Ishikawa (cell line): ENCODE measurements around the gene KIF24.

ENCODE experiments used
- CREB1 ChIP-seq: IDR thresholded peaks from 2 replicates; pipeline ENCODE4 v1.6.1; 2012; ENCODE audit warnings: low read depth
- EGR1 ChIP-seq: IDR thresholded peaks from 2 replicates; pipeline ENCODE4 v1.6.1; 2012
- EP300 ChIP-seq: IDR thresholded peaks from 2 replicates; pipeline ENCODE4 v1.6.1; 2012; ENCODE audit warnings: borderline replicate concordance
- RAD21 ChIP-seq: IDR thresholded peaks from 2 replicates; pipeline ENCODE4 v1.6.1; 2012; ENCODE audit warnings: low read depth
- TAF1 ChIP-seq: IDR thresholded peaks from 2 replicates; pipeline ENCODE4 v1.6.1; 2012; ENCODE audit warnings: low read depth, mild to moderate bottlenecking
- TEAD4 ChIP-seq: IDR thresholded peaks from 2 replicates; pipeline ENCODE4 v1.6.1; 2012
- YY1 ChIP-seq: IDR thresholded peaks from 2 replicates; pipeline ENCODE4 v1.6.1; 2012; ENCODE audit warnings: low read depth
- TF ChIP-seq, protein P1 (sequence below): IDR thresholded peaks from 2 replicates; pipeline ENCODE4 v1.6.1; 2012; ENCODE audit warnings: low read depth, mild to moderate bottlenecking
- TF ChIP-seq, protein P2 (sequence below): IDR thresholded peaks from 2 replicates; pipeline ENCODE4 v1.6.1; 2012
- TF ChIP-seq, protein P3 (sequence below): IDR thresholded peaks from 2 replicates; pipeline ENCODE4 v1.6.1; 2012

DNA sequence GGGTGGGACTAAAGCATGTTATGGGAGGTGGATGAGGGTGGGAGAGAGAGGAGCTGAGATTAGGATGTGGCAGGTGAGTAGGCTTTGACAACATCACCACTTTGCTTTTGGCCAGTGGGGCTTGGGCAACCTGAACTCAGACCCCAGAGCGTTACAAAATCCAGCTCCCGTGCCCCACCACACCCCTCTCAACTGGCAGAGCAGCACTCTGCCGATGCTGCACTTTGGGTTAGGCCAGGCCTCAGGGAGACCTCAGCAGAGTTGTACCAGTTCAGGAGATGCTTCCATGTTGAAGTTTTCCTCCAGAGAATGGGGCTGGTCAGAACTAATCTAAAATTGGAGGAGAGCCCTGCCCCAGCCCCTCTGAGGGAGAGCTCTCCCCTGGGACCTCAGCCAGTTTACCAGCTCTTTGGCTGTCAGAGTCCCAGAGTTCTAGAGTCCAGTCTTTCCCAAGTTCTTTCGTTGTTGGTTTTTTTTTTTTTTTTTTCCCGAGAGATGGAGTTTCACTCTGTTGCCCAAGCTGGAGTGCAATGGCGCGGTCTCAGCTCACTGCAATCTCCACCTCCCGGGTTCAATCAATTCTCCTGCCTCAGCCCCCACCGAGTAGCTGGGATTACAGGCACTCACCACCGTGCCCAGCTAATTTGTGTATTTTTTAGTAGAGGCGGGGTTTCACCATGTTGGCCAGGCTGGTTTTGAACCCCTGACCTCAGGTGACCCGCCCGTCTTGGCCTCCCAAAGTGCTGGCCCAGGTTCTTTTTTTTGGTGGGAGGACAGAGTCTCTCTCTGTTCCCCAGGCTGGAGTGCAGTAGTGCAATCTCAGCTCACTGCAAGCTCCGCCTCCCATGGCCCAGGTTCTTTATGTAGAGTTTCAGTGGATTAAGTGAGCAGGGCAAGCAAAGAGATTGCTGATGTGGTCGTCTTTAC, 18.1 kb upstream of the KIF24 start:
- TF ChIP-seq, protein P1, sequence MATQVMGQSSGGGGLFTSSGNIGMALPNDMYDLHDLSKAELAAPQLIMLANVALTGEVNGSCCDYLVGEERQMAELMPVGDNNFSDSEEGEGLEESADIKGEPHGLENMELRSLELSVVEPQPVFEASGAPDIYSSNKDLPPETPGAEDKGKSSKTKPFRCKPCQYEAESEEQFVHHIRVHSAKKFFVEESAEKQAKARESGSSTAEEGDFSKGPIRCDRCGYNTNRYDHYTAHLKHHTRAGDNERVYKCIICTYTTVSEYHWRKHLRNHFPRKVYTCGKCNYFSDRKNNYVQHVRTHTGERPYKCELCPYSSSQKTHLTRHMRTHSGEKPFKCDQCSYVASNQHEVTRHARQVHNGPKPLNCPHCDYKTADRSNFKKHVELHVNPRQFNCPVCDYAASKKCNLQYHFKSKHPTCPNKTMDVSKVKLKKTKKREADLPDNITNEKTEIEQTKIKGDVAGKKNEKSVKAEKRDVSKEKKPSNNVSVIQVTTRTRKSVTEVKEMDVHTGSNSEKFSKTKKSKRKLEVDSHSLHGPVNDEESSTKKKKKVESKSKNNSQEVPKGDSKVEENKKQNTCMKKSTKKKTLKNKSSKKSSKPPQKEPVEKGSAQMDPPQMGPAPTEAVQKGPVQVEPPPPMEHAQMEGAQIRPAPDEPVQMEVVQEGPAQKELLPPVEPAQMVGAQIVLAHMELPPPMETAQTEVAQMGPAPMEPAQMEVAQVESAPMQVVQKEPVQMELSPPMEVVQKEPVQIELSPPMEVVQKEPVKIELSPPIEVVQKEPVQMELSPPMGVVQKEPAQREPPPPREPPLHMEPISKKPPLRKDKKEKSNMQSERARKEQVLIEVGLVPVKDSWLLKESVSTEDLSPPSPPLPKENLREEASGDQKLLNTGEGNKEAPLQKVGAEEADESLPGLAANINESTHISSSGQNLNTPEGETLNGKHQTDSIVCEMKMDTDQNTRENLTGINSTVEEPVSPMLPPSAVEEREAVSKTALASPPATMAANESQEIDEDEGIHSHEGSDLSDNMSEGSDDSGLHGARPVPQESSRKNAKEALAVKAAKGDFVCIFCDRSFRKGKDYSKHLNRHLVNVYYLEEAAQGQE: no peak
- TF ChIP-seq CREB1 (no peak), YY1 (no peak), TEAD4 (no peak), EP300 (no peak), TAF1 (no peak), RAD21 (no peak), EGR1 (no peak)
- TF ChIP-seq, protein P2, sequence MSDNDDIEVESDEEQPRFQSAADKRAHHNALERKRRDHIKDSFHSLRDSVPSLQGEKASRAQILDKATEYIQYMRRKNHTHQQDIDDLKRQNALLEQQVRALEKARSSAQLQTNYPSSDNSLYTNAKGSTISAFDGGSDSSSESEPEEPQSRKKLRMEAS: no peak
- TF ChIP-seq, protein P3, sequence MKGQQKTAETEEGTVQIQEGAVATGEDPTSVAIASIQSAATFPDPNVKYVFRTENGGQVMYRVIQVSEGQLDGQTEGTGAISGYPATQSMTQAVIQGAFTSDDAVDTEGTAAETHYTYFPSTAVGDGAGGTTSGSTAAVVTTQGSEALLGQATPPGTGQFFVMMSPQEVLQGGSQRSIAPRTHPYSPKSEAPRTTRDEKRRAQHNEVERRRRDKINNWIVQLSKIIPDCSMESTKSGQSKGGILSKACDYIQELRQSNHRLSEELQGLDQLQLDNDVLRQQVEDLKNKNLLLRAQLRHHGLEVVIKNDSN: no peak
